K562 (cell line): ENCODE results near the gene PIGC. TPM values are rescaled to one million over a fixed set of nuclear protein-coding genes. Genes with fewer than 3 reads are reported as not detected.

Experiments used
- CAMTA2 ChIP-seq: fragments of 250-450 bp; sonication (Bioruptor Pico); conservative IDR thresholded peaks from 2 replicates; pipeline ENCODE4 v1.5.1; 2022
- CREM ChIP-seq: IDR thresholded peaks from 2 replicates; pipeline ENCODE4 v1.6.1; 2014; ENCODE audit warnings: antibody characterized with exemption, low read depth
- DDX20 ChIP-seq: fragments of 450-650 bp; IDR thresholded peaks from 2 replicates; pipeline ENCODE4 v1.6.1; 2016; ENCODE audit warnings: missing genetic modification characterization, low read depth, mild to moderate bottlenecking, missing compliant biosample characterization, moderate library complexity
- EHMT2 ChIP-seq: fragments of 450-650 bp; IDR thresholded peaks from 2 replicates; pipeline ENCODE4 v1.6.1; 2018; ENCODE audit warnings: antibody characterized with exemption
- FOXJ3 ChIP-seq: sonication (generic); formaldehyde crosslinking; IDR thresholded peaks from 2 replicates; pipeline ENCODE4 v1.4.0; 2020; ENCODE audit warnings: mild to moderate bottlenecking, missing genetic modification reagents
- MCM7 ChIP-seq, 2 experiments: fragments of 450-650 bp; IDR thresholded peaks; 2 replicates each; pipeline ENCODE4 v1.6.1; 2016 to 2018
- NFIC ChIP-seq: fragments of 450-650 bp; IDR thresholded peaks from 2 replicates; pipeline ENCODE4 v1.6.1; 2017; ENCODE audit warnings: mild to moderate bottlenecking, inconsistent platforms
- PHTF2 ChIP-seq: fragments of 250-450 bp; sonication (Bioruptor Pico); IDR thresholded peaks from 2 replicates; pipeline ENCODE4 v1.5.0; 2021; ENCODE audit warnings: mild to moderate bottlenecking
- POLR2H ChIP-seq: IDR thresholded peaks from 2 replicates; pipeline ENCODE4 v1.6.1; 2016; ENCODE audit warnings: missing genetic modification characterization, low read depth, mild to moderate bottlenecking, control low read depth, missing compliant biosample characterization, moderate library complexity
- SIN3B ChIP-seq: fragments of 450-650 bp; IDR thresholded peaks from 2 replicates; pipeline ENCODE4 v1.6.1; 2017; ENCODE audit warnings: low read depth, mild to moderate bottlenecking, moderate library complexity
- ZFPM2 ChIP-seq: fragments of 250-450 bp; sonication (Bioruptor Pico); IDR thresholded peaks from 2 replicates; pipeline ENCODE4 v1.5.1; 2022; ENCODE audit warnings: mild to moderate bottlenecking
- ZFX ChIP-seq: sonication (generic); formaldehyde crosslinking; IDR thresholded peaks from 2 replicates; pipeline ENCODE4 v1.8.0; 2022; ENCODE audit warnings: mild to moderate bottlenecking, missing genetic modification reagents, moderate library complexity
- ZNF217 ChIP-seq: sonication (generic); formaldehyde crosslinking; IDR thresholded peaks from 2 replicates; pipeline ENCODE4 v1.8.0; 2022; ENCODE audit warnings: mild to moderate bottlenecking, missing genetic modification reagents
- ZNF436 ChIP-seq: fragments of 250-450, 450-650 bp; sonication (Bioruptor Pico); formaldehyde crosslinking; IDR thresholded peaks from 2 replicates; pipeline ENCODE4 v1.7.0; 2020; ENCODE audit warnings: mild to moderate bottlenecking
- ZSCAN32 ChIP-seq: fragments of 450-650 bp; formaldehyde crosslinking; IDR thresholded peaks from 2 replicates; pipeline ENCODE4 v1.4.0; 2020; ENCODE audit warnings: mild to moderate bottlenecking, moderate library complexity
- polyA plus RNA-seq, 8 experiments: library from polyadenylated mRNA; depleted of rRNA in 4 of 8; stranded (reverse) in 5 of 8; unstranded in 3 of 8; fragments of >200 nt; fragmentation: Nextera tagmentation in 2 of 8; fragmentation: Illumina TruSeq in 1 of 8; extraction: Ambion mirVana in 2 of 8; extraction: Trizol in 1 of 8; gene quantifications; 2 replicates each; pipeline versions ENCODE4 v1.2.1 to v1.2.3, GENCODE V29; 2011 to 2014; ENCODE audit warnings: inconsistent platforms in 1 of 8, missing spikeins in 1 of 8
- total RNA-seq, 7 experiments: library from RNA; depleted of rRNA in 6 of 7; stranded (reverse); fragments of >200 nt in 6 of 7; fragmentation: Illumina TruSeq in 2 of 7; extraction: Trizol in 2 of 7; gene quantifications; 2 replicates each; pipeline versions ENCODE4 v1.2.1 to v1.2.3, GENCODE V29; 2011 to 2021; ENCODE audit warnings: low replicate concordance in 1 of 7
- TF ChIP-seq, protein P1 (sequence below), 2 experiments: IDR thresholded peaks in 1 of 2; conservative IDR thresholded peaks in 1 of 2; 2 replicates each; pipeline ENCODE4 v1.6.1; 2016; ENCODE audit warnings: low read depth in 2 of 2, mild to moderate bottlenecking in 1 of 2, missing compliant biosample characterization in 1 of 2, missing genetic modification characterization in 1 of 2, moderate library complexity in 1 of 2
- TF ChIP-seq, protein P2 (sequence below): sonication (generic); formaldehyde crosslinking; IDR thresholded peaks from 2 replicates; pipeline ENCODE4 v1.8.1; 2023; ENCODE audit warnings: mild to moderate bottlenecking, missing genetic modification reagents, moderate library complexity
- TF ChIP-seq, protein P3 (sequence below): sonication (generic); formaldehyde crosslinking; IDR thresholded peaks from 2 replicates; pipeline ENCODE4 v1.9.0; 2022; ENCODE audit warnings: mild to moderate bottlenecking, missing genetic modification reagents
- TF ChIP-seq, protein P4 (sequence below): fragments of 450-650 bp; IDR thresholded peaks from 2 replicates; pipeline ENCODE4 v1.6.1; 2016; ENCODE audit warnings: mild to moderate bottlenecking

PIGC gene
- total and polyA plus RNA-seq, 9 of the 15 experiments (the other 6 are each of a cell fraction or from before 2014, with no cell fraction given): 30.5 to 97.9 (median 54.7) TPM

DNA sequence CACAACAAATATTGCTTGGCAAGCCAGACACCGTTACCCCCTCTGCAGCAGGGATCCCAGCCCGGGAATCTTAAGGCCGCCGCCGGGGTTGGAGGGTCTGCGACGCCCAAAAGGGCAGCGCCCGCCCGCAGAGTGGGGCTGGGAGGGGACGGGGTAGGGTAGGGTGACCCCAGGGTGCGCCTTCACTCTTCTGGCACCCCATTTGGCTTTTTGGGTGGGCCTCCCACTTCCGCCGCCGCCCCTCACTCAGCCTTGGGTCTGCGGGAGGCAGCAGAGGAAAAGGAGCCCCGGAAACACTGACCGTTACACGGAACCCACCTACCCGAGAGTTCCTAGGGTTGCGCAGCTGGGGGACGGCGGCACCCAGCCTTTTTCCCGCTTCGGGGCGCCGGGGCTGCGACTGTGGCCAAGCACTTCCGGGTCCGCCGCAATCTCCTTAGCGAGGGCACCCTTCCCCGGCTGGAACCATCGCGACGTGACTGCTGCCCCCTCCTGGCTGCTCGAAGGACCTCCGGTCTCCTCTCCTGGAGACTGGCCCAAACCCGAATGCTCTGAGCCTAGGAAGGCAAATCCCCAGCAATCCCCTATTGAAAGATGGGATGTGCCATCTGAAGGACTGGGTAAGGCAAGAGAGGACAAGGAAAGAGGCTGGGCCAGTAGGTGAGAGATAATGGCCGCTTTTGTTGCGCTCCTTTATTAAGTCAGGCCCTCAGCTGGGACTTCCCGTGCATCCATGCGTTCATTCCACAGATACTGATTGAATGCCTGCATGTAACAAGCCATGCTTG lies at the start of gene PIGC (continued):
- TF ChIP-seq CREM (peak; percentile 75), EHMT2 (peak; percentile 80), ZSCAN32 (CRISPR knock-in tag) (no peak), ZFX (CRISPR knock-in tag) (peak; percentile 92), ZFPM2 (CRISPR knock-in tag) (no peak), CAMTA2 (CRISPR knock-in tag) (0 out of 2 replicates have a peak, but pooled peaks have one; percentile 83), SIN3B (no peak; the same call in 1 of the 2 replicates), PHTF2 (CRISPR knock-in tag) (no peak), MCM7 (IDR thresholded peaks at IDR 0.05) (no peak), ZNF436 (CRISPR knock-in tag) (no peak), FOXJ3 (no peak), POLR2H (no peak; the same call in 1 of the 2 replicates), DDX20 (tag) (no peak), NFIC (peak; percentile 69), ZNF217 (CRISPR knock-in tag) (no peak)
- TF ChIP-seq, protein P1, sequence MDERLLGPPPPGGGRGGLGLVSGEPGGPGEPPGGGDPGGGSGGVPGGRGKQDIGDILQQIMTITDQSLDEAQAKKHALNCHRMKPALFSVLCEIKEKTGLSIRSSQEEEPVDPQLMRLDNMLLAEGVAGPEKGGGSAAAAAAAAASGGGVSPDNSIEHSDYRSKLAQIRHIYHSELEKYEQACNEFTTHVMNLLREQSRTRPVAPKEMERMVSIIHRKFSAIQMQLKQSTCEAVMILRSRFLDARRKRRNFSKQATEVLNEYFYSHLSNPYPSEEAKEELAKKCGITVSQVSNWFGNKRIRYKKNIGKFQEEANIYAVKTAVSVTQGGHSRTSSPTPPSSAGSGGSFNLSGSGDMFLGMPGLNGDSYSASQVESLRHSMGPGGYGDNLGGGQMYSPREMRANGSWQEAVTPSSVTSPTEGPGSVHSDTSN (CRISPR knock-in tag; IDR thresholded peaks at IDR 0.05; ENCODE audit: low read depth): no peak
- TF ChIP-seq, protein P1 (tag; conservative IDR thresholded peaks at IDR 0.05; ENCODE audit: low read depth): no peak
- TF ChIP-seq, protein P2, sequence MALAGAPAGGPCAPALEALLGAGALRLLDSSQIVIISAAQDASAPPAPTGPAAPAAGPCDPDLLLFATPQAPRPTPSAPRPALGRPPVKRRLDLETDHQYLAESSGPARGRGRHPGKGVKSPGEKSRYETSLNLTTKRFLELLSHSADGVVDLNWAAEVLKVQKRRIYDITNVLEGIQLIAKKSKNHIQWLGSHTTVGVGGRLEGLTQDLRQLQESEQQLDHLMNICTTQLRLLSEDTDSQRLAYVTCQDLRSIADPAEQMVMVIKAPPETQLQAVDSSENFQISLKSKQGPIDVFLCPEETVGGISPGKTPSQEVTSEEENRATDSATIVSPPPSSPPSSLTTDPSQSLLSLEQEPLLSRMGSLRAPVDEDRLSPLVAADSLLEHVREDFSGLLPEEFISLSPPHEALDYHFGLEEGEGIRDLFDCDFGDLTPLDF: peak; percentile 94; the same call in 1 of the 2 replicates
- TF ChIP-seq, protein P3, sequence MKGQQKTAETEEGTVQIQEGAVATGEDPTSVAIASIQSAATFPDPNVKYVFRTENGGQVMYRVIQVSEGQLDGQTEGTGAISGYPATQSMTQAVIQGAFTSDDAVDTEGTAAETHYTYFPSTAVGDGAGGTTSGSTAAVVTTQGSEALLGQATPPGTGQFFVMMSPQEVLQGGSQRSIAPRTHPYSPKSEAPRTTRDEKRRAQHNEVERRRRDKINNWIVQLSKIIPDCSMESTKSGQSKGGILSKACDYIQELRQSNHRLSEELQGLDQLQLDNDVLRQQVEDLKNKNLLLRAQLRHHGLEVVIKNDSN: no peak; the same call in none of the 2 replicates
- TF ChIP-seq, protein P4, sequence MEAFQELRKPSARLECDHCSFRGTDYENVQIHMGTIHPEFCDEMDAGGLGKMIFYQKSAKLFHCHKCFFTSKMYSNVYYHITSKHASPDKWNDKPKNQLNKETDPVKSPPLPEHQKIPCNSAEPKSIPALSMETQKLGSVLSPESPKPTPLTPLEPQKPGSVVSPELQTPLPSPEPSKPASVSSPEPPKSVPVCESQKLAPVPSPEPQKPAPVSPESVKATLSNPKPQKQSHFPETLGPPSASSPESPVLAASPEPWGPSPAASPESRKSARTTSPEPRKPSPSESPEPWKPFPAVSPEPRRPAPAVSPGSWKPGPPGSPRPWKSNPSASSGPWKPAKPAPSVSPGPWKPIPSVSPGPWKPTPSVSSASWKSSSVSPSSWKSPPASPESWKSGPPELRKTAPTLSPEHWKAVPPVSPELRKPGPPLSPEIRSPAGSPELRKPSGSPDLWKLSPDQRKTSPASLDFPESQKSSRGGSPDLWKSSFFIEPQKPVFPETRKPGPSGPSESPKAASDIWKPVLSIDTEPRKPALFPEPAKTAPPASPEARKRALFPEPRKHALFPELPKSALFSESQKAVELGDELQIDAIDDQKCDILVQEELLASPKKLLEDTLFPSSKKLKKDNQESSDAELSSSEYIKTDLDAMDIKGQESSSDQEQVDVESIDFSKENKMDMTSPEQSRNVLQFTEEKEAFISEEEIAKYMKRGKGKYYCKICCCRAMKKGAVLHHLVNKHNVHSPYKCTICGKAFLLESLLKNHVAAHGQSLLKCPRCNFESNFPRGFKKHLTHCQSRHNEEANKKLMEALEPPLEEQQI: no peak; the same call in 1 of the 2 replicates
